Stomach smooth muscle (tissue), 2 donors: ENCODE results near the gene HIRA.

Source experiments
- H3K27ac ChIP-seq: one replicate; pipeline ENCODE4 v1.7.0; 2013; ENCODE audit warnings: mild to moderate bottlenecking, low read length, inconsistent platforms
- H3K27me3 ChIP-seq, 2 donors: one replicate each; pipeline ENCODE4 v1.7.0; 2013; ENCODE audit warnings: low read length in 2 of 2; ENCODE audit not compliant: insufficient read depth in 2 of 2, control insufficient read depth in 1 of 2
- H3K36me3 ChIP-seq, 2 donors: one replicate each; pipeline ENCODE4 v1.7.0; 2013; ENCODE audit warnings: low read length in 2 of 2; ENCODE audit not compliant: control insufficient read depth in 2 of 2, insufficient read depth in 2 of 2
- H3K4me1 ChIP-seq: one replicate; pipeline ENCODE4 v1.7.0; 2013; ENCODE audit warnings: low read length; ENCODE audit not compliant: control insufficient read depth, insufficient read depth
- H3K4me3 ChIP-seq, 2 donors: one replicate each; pipeline ENCODE4 v1.7.0; 2013; ENCODE audit warnings: low read length in 2 of 2
- H3K9ac ChIP-seq, 2 donors: one replicate each; pipeline ENCODE4 v1.7.0; 2013; ENCODE audit warnings: low read length in 2 of 2, mild to moderate bottlenecking in 1 of 2
- H3K9me3 ChIP-seq, 2 donors: one replicate each; pipeline ENCODE4 v1.7.0; 2013; ENCODE audit warnings: low read length in 2 of 2; ENCODE audit not compliant: control insufficient read depth in 2 of 2
- donor health status: healthy.
- donor health status: Pancreatic carcinoma.

Gene HIRA

DNA sequence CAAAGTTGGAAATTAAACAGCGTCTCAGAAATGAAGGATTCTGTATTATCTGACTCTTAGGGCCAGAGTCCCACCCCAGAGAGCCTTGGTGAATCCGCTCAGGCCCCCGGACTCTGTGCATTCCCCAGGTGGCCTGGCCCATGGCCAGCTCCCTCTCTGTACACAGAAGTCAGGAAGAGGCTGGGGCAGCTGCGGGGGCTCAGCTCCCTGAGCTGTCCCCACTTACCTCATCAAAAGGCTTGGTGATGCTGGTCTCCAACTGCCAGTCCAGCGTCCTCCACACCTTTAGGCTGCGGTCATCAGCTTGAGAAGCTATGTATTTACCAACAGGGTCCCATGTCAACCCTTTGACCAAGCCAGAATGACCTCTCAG is 35.0 kb downstream of the HIRA start:
- H3K4me3 ChIP-seq: no peak overlapping the region
- H3K9me3 ChIP-seq: no peaks in the 10 kb centered on the region
- H3K36me3 ChIP-seq: peaks cover 47 to 56% of the 10 kb centered on the region in 2 donors
- H3K27me3 ChIP-seq: no peaks in the 10 kb centered on the region
- no peak overlapping the region for H3K9ac ChIP-seq
- no peak overlapping the region for H3K27ac ChIP-seq
- no peaks in the 10 kb centered on the region for H3K4me1 ChIP-seq

- Histone ChIP-seq H3K36me3 (peaks cover 48 to 55% of the 10 kb centered on the region in 2 donors), H3K9me3 (no peaks in the 10 kb centered on the region), H3K27ac (no peak overlapping the region), H3K9ac (no peak overlapping the region), H3K4me1 (no peaks in the 10 kb centered on the region), H3K27me3 (no peaks in the 10 kb centered on the region), H3K4me3 (no peak overlapping the region)
Measured at GRCh38 chr22:19395276-19395675, 36.3 kb downstream of the HIRA start.

- peaks cover 46 to 58% of the 10 kb centered on the region in 2 donors for H3K36me3 ChIP-seq
- H3K9ac ChIP-seq: no peak overlapping the region
- no peak overlapping the region for H3K4me3 ChIP-seq
- H3K27me3 ChIP-seq: no peaks in the 10 kb centered on the region
- no peak overlapping the region for H3K27ac ChIP-seq
- no peaks in the 10 kb centered on the region for H3K9me3 ChIP-seq
- no peaks in the 10 kb centered on the region for H3K4me1 ChIP-seq
Measured at GRCh38 chr22:19394274-19395050, 37.1 kb downstream of the HIRA start.

GRCh38 chr22:19393704-19394103 is 37.8 kb downstream of the HIRA start:
- no peak overlapping the region for H3K4me3 ChIP-seq
- H3K36me3 ChIP-seq: peaks cover 51 to 63% of the 10 kb centered on the region in 2 donors
- H3K9ac ChIP-seq: no peak overlapping the region

GRCh38 chr22:19387575-19387974 is 44.0 kb downstream of the HIRA start:
- Histone ChIP-seq H3K36me3 (peaks cover 66 to 73% of the 10 kb centered on the region in 2 donors), H3K9me3 (no peaks in the 10 kb centered on the region), H3K27ac (no peak overlapping the region), H3K9ac (no peak overlapping the region), H3K4me3 (no peak overlapping the region), H3K27me3 (no peaks in the 10 kb centered on the region), H3K4me1 (no peaks in the 10 kb centered on the region)

More at GRCh38 chr22:19393704-19394103, 37.8 kb downstream of the HIRA start:
- Histone ChIP-seq H3K27ac (no peak overlapping the region), H3K4me1 (no peaks in the 10 kb centered on the region), H3K9me3 (no peaks in the 10 kb centered on the region), H3K27me3 (no peaks in the 10 kb centered on the region)

- Histone ChIP-seq H3K9ac (no peak overlapping the region), H3K4me1 (no peaks in the 10 kb centered on the region), H3K9me3 (no peaks in the 10 kb centered on the region), H3K36me3 (peaks cover 61 to 73% of the 10 kb centered on the region in 2 donors), H3K27ac (no peak overlapping the region), H3K4me3 (no peak overlapping the region), H3K27me3 (no peaks in the 10 kb centered on the region)
Measured at GRCh38 chr22:19387038-19387437, 44.5 kb downstream of the HIRA start.

GRCh38 chr22:19386248-19386647 is 45.3 kb downstream of the HIRA start:
- Histone ChIP-seq H3K9me3 (no peaks in the 10 kb centered on the region), H3K4me3 (no peak overlapping the region), H3K9ac (no peak overlapping the region), H3K27ac (no peak overlapping the region), H3K4me1 (no peaks in the 10 kb centered on the region), H3K27me3 (no peaks in the 10 kb centered on the region), H3K36me3 (peaks cover 57 to 69% of the 10 kb centered on the region in 2 donors)

- Histone ChIP-seq H3K4me1 (no peaks in the 10 kb centered on the region), H3K9me3 (no peaks in the 10 kb centered on the region), H3K27me3 (no peaks in the 10 kb centered on the region), H3K4me3 (no peak overlapping the region), H3K27ac (no peak overlapping the region), H3K36me3 (peaks cover 52 to 65% of the 10 kb centered on the region in 2 donors), H3K9ac (no peak overlapping the region)
Measured at GRCh38 chr22:19385221-19385906, 46.2 kb downstream of the HIRA start.

GRCh38 chr22:19383292-19383691 is 48.2 kb downstream of the HIRA start:
- Histone ChIP-seq H3K4me3 (no peak overlapping the region), H3K36me3 (peaks cover 43 to 54% of the 10 kb centered on the region in 2 donors), H3K9me3 (no peaks in the 10 kb centered on the region), H3K27ac (no peak overlapping the region), H3K9ac (no peak overlapping the region), H3K4me1 (no peaks in the 10 kb centered on the region), H3K27me3 (no peaks in the 10 kb centered on the region)

GRCh38 chr22:19382240-19382639 is 49.3 kb downstream of the HIRA start:
- no peaks in the 10 kb centered on the region for H3K9me3 ChIP-seq
- peaks cover 45 to 55% of the 10 kb centered on the region in 2 donors for H3K36me3 ChIP-seq
- H3K9ac ChIP-seq: no peak overlapping the region
- H3K4me1 ChIP-seq: no peaks in the 10 kb centered on the region
- H3K4me3 ChIP-seq: no peak overlapping the region
- H3K27ac ChIP-seq: no peak overlapping the region
- no peaks in the 10 kb centered on the region for H3K27me3 ChIP-seq

GRCh38 chr22:19378344-19378674 is 53.2 kb downstream of the HIRA start:
- no peaks in the 10 kb centered on the region for H3K27me3 ChIP-seq
- no peaks in the 10 kb centered on the region for H3K4me1 ChIP-seq
- H3K4me3 ChIP-seq: no peak overlapping the region
- no peak overlapping the region for H3K27ac ChIP-seq
- no peaks in the 10 kb centered on the region for H3K9me3 ChIP-seq
- no peak overlapping the region for H3K9ac ChIP-seq
- peaks cover 46 to 56% of the 10 kb centered on the region in 2 donors for H3K36me3 ChIP-seq
